Measurements from ENCODE around the gene P3H2.

- TF ChIP-seq EZH2phosphoT487 (IDR thresholded peaks at IDR 0.05; ENCODE audit: insufficient read depth, low read depth): no peak
- TF ChIP-seq EZH2 (IDR thresholded peaks at IDR 0.05; ENCODE audit: insufficient read depth, poor library complexity, severe bottlenecking): no peak
Measured at GRCh38 chr3:190155752-190156151, 35.1 kb upstream of the P3H2 start.
